ENCODE results near the gene PLA2G6. TPM values are rescaled to one million over a fixed set of nuclear protein-coding genes. Genes with fewer than 3 reads are reported as not detected.

Gene PLA2G6
- total and polyA plus RNA-seq, 2 of the 4 experiments (the other 2 are of a cell fraction) = 6.1 to 10.3 TPM

GRCh38 chr22:38086001-38086845 lies 95.4 kb downstream of the PLA2G6 start:
- H2BK20ac ChIP-seq (ENCODE audit: low read depth, low read length) = no peak overlapping the region
- H2BK15ac ChIP-seq (ENCODE audit: low read depth, low read length) = no peak overlapping the region
- peaks cover 49% of the 10 kb centered on the region for H3K27me3 ChIP-seq (ENCODE audit: control insufficient read depth, insufficient read depth, low read length)
- H2AK5ac ChIP-seq (ENCODE audit: low read depth, low read length) = no peak overlapping the region
- no peak overlapping the region for H3K4ac ChIP-seq (ENCODE audit: low read depth, low read length)
- no peak overlapping the region for H3K18ac ChIP-seq (ENCODE audit: low read depth, low read length)
- peak overlapping the region; percentile 42 for H2AK9ac ChIP-seq (replicated peaks; ENCODE audit: low read depth, low read length, poor library complexity)
- no peak overlapping the region for H2BK120ac ChIP-seq (ENCODE audit: low read depth, low read length)
- dilution Hi-C loops (cut with HindIII; ENCODE audit: low sequenced_read_pairs, unreplicated experiment) (no loop called here), intact Hi-C loops (cut with micrococcal nuclease) (no loop called here), in situ Hi-C loops (cut with MboI; ENCODE audit: low sequenced_read_pairs) (no loop called here)
- no peak overlapping the region for H3K4me3 ChIP-seq (ENCODE audit: insufficient read depth, low read depth, low read length)
- H2BK5ac ChIP-seq (ENCODE audit: low read depth, low read length, poor library complexity, severe bottlenecking) = no peak overlapping the region
- no peak overlapping the region for H2AFZ ChIP-seq (replicated peaks; ENCODE audit: low read length, poor library complexity)
- no peaks in the 10 kb centered on the region for H3K9me3 ChIP-seq (ENCODE audit: control insufficient read depth, insufficient read depth, low read length)
- H3K4me1 ChIP-seq (ENCODE audit: control insufficient read depth, insufficient read depth, low read length) = peaks cover 2% of the 10 kb centered on the region; the same call in 1 of the 2 replicates
- H3K27ac ChIP-seq (ENCODE audit: insufficient read depth, low read length) = no peak overlapping the region
- POLR2A ChIA-PET (ENCODE audit: unreplicated experiment) = no interaction called here
- ATAC-seq (ENCODE audit: low read depth) (no peak), DNase-seq (no peak)
- H3K56ac ChIP-seq (ENCODE audit: extremely low read depth, insufficient read depth, low read length) = no peak overlapping the region
- CTCF ChIA-PET = no interaction called here
- TF ChIP-seq USF2 (IDR thresholded peaks at IDR 0.05; ENCODE audit: low read depth, low read length) = no peak
- no peak for TF ChIP-seq SMC3 (IDR thresholded peaks at IDR 0.05; ENCODE audit: low read depth, low read length)
- TF ChIP-seq RCOR1 (IDR thresholded peaks at IDR 0.05; ENCODE audit: insufficient replicate concordance, low read length) = no peak
- no peak for TF ChIP-seq MAZ (IDR thresholded peaks at IDR 0.05; ENCODE audit: borderline replicate concordance, low read depth, low read length)
- no peak for TF ChIP-seq CTCF (conservative IDR thresholded peaks at IDR 0.05; ENCODE audit: low read depth, low read length)
- BruUV-seq (replicated peaks) = no TSS peak
- no peaks in the 10 kb centered on the region for H3K79me1 ChIP-seq (ENCODE audit: low read depth in 1 of 2, low read length in 2 of 2)
- H3K9me1 ChIP-seq (ENCODE audit: insufficient read depth, low read length) = no peaks in the 10 kb centered on the region
- H4K20me1 ChIP-seq (ENCODE audit: insufficient read depth, low read length) = no peaks in the 10 kb centered on the region; the same call in 1 of the 2 replicates
- no peak overlapping the region for H3K23ac ChIP-seq (ENCODE audit: low read depth, low read length)
- 67% methylated on average over 13 of the region's 25 CpGs; no CpG with 5 or more reads in 1 of the 2 experiments for WGBS, 2 experiments (ENCODE audit: extremely low coverage in 2 of 2, insufficient read length in 1 of 2)
- H3K4me2 ChIP-seq (ENCODE audit: low read depth, low read length) = no peak overlapping the region
- H4K5ac ChIP-seq (ENCODE audit: low read depth, low read length) = no peak overlapping the region
- no peaks in the 10 kb centered on the region for H3K36me3 ChIP-seq (ENCODE audit: control insufficient read depth, insufficient read depth, low read length)
- no peak overlapping the region for H4K91ac ChIP-seq (ENCODE audit: insufficient read depth, low read depth, low read length)
- H3K14ac ChIP-seq (replicated peaks; ENCODE audit: low read depth, low read length) = no peak overlapping the region
- H4K8ac ChIP-seq (ENCODE audit: low read depth in 2 of 2, low read length in 2 of 2) = no peak overlapping the region
- no peak overlapping the region for H3K9ac ChIP-seq (ENCODE audit: low read depth, low read length)

Data from IMR-90 (cell line).